Pancreas (tissue), 10 donors: ENCODE results near the gene ORC1. TPM values are rescaled to one million over a fixed set of nuclear protein-coding genes. Genes with fewer than 3 reads are reported as not detected.

Experiments used
- ATAC-seq, 4 donors: fragments of 200-7000 bp; cut with Tn5 transposase; one replicate each; pipeline versions ENCODE4 v1.8.0 to v1.9.1; 2020; ENCODE audit warnings: mild to moderate bottlenecking in 4 of 4, moderate library complexity in 4 of 4
- DNase-seq, 6 donors: peaks; one replicate each; pipeline ENCODE4 v3.0.0-alpha.2; 2020
- FAIRE-seq: peaks from 2 replicates; lab custom pipeline; 2012; peaks lifted over from hg19 to GRCh38; lab: Jason Lieb, UNC
- H3K27ac ChIP-seq, 4 donors: fragments of 200-600 bp; sonication (generic); 1 replicate in 3 of 4; 2 replicates in 1 of 4; pipeline versions ENCODE4 v1.5.0 to v1.8.0; 2020
- H3K27me3 ChIP-seq, 4 donors: fragments of 200-600 bp; one replicate each; pipeline ENCODE4 v1.8.0; 2021
- H3K36me3 ChIP-seq, 3 donors: fragments of 200-600 bp; sonication (generic) in 1 of 3; one replicate each; pipeline versions ENCODE4 v1.5.0 to v1.8.0; 2020 to 2021
- H3K4me1 ChIP-seq, 3 donors: fragments of 200-600 bp; one replicate each; pipeline ENCODE4 v1.8.0; 2021
- H3K4me3 ChIP-seq, 4 donors: fragments of 200-600 bp; sonication (generic) in 2 of 4; one replicate each; pipeline versions ENCODE4 v1.5.0 to v1.8.0; 2020 to 2021
- H3K9me3 ChIP-seq, 4 donors: fragments of 200-600 bp; one replicate each; pipeline ENCODE4 v1.8.0; 2021
- CTCF ChIP-seq, 4 donors: fragments of 200-600 bp; sonication (generic) in 3 of 4; IDR thresholded peaks; one replicate each; pipeline versions ENCODE4 v1.5.0 to v1.8.0; 2021; ENCODE audit warnings: antibody characterized with exemption in 4 of 4
- WGBS, 2 donors: extraction: QIAGEN DNeasy Blood & Tissue Kit; methylation state at CpG; one replicate each; pipeline ENCODE4 v1.1.7; 2013; 5-methylcytosine and 5-hydroxymethylcytosine counted together
- intact Hi-C, 3 donors: fragments of 100-400 bp; cut with DNase I; formaldehyde crosslinking; loops; one replicate each; pipeline versions ENCODE4 v1.11.1 to v1.14.2; 2022
- polyA plus RNA-seq, 2 donors: library from polyadenylated mRNA; stranded (reverse); fragments of 200-250 nt; gene quantifications; one replicate each; pipeline ENCODE4 v1.2.3, GENCODE V29; 2013
- total RNA-seq, 6 donors: library from RNA; stranded (reverse); fragmentation: NEBNext Ultra II Directional in 4 of 6; extraction: Animal tissue kit (Norgen Biotek cat#: 25700) in 4 of 6; gene quantifications; one replicate each; pipeline versions ENCODE4 v1.2.1 to v1.2.4, GENCODE V29; 2021 to 2023
- donor health status: healthy with polysubstance abuse.
- donor health status: DM: no; HTN: no; CAD: no; lungs with moderate emphysema.
- donor health status: DM: no; HTN: no; CAD: no.
- donor health status: control.
- donor health status: control.
- donor health status: Bipolar disorder and iron deficiency.
- donor health status: DM: yes; HTN: yes; CAD: no.
- donor health status: DM: no; HTN: no; CAD: no.
- donor health status: DM: no; HTN: no; CAD: no.
- donor health status: DM: yes; HTN: yes; CAD: no.

The ORC1 gene
- total and polyA plus RNA-seq, 8 donors, result 0.09 to 0.68 (median 0.30) TPM

DNA sequence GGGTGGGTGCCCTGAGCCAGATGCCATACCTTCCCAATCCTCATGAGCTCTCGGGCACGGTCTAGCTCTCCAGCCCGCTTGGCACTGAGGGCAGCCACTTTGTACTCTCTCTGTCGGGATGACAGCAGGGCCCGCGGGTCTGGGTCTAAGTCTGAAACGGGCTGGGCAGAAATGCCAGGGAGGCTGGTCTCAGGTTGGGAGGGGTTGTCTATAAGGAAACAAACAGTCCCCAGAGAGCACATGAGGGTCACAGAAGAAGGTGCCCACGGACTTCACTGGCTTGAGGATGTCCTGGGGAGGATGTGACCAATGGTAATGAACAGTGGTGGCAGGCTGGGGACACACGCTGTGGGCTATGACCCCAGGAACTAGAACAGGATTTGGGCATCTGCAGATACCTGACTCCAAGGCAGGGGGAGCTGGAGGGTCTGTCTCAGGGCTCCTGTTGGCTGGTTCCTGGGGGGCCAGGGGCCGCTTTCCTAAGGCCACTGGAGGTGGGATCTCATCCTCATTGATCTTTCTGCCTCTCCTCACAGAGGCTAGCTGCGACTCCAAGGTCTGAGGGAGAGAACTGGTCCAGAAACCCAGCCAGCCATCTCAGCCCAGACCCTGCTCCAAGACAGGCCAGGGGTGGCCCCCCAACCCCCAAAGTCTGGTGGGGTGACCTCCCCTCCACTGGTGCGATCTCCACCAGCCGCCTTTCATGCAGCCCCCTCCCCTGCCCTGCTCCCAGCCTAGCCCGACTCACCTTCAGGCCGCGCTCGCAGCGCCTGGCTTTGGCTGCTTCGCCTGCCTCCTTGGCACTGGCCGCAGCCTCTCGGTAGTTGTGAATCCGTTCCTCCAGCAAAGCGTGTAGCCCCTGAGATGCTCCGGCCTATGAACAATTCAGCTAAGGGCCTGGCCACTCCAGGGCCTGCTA is 44.3 kb downstream of the ORC1 start:
- 93 to 96% methylated on average over 23 to 24 of the region's 24 CpGs for WGBS, 2 donors
- no peak for TF ChIP-seq CTCF (IDR thresholded peaks at IDR 0.05)
- peaks cover 0 to 9% (median 0%) of the 10 kb centered on the region in 3 donors for H3K4me1 ChIP-seq
- no peaks in the 10 kb centered on the region for H3K27me3 ChIP-seq
- H3K9me3 ChIP-seq, result no peaks in the 10 kb centered on the region
- intact Hi-C loops, result no loop called here
- DNase-seq (no peak), FAIRE-seq (no peak), ATAC-seq (no peak)
- H3K36me3 ChIP-seq, result peaks cover 18 to 74% (median 53%) of the 10 kb centered on the region in 3 donors
- no peak overlapping the region for H3K4me3 ChIP-seq
- H3K27ac ChIP-seq, result no peak overlapping the region

GRCh38 chr1:52358851-52359497 is 45.2 kb downstream of the ORC1 start:
- Histone ChIP-seq H3K4me3 (no peak overlapping the region), H3K36me3 (peaks cover 18 to 83% (median 53%) of the 10 kb centered on the region in 3 donors), H3K27me3 (no peaks in the 10 kb centered on the region), H3K27ac (no peak overlapping the region), H3K4me1 (no peaks in the 10 kb centered on the region), H3K9me3 (no peaks in the 10 kb centered on the region)
- no peak for DNase-seq
- no peak for ATAC-seq
- WGBS, 2 donors, result 95 to 96% methylated on average over 18 of the region's 18 CpGs
- no peak for TF ChIP-seq CTCF (IDR thresholded peaks at IDR 0.05)
- intact Hi-C loops, result no loop called here
- no peak for FAIRE-seq

DNA sequence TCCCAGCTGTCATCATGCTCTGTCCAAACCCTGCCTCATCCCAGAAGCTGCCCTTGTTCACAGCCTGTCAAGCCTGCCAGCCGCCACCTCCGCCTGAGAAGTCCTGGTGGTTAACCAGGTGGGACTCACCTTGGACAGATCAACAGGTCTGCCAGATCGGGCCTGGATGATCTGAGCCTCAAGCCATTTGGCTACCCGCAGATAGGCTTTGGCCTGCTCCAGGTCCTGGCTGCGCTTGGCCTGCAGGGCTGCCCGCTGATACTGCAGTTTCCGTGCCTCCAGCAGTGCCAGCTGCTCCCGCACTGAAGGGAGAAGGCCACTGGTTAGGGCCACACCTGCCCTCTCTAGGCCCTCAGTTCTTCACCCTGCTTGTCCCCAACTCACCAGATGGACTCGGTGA is 46.8 kb downstream of the ORC1 start:
- 92 to 94% methylated on average over 9 of the region's 9 CpGs for WGBS, 2 donors
- no peak overlapping the region for H3K27ac ChIP-seq
- no peak for TF ChIP-seq CTCF (IDR thresholded peaks at IDR 0.05)
- intact Hi-C loops, result no loop called here
- H3K27me3 ChIP-seq, result no peaks in the 10 kb centered on the region
- peaks cover 18 to 96% (median 53%) of the 10 kb centered on the region in 3 donors for H3K36me3 ChIP-seq
- FAIRE-seq, result no peak
- no peaks in the 10 kb centered on the region for H3K9me3 ChIP-seq
- no peak overlapping the region for H3K4me3 ChIP-seq
- DNase-seq, result peak in 1 of 6 donors; percentile 11
- ATAC-seq, result no peak
- H3K4me1 ChIP-seq, result no peaks in the 10 kb centered on the region

DNA sequence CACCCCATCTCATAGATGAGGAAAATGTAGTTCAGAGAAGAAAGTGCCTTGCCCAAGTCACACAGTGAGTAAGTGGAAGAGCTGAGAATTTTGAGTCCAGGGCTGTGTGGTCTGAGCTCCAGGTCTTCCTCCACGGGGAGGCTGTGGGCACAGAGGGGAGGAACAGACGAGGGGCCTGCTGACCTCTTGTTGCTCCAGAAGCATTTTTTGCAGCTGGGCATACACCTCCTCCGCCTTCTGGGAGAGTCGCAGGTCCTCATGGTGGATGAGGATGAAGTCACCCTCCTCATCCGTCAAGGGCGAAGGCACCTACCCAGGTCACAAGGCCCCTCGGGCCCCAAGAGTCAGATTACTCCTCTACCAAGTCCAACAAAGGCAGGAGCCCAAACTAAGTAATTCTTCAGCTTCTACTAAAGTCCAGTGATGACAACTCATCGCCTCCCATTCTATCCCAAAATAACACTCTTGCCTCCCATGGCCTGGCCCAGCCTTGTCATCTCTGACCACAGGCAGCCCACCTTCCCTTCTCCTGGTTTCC is 47.3 kb downstream of the ORC1 start:
- Histone ChIP-seq H3K27ac (no peak overlapping the region), H3K4me1 (no peaks in the 10 kb centered on the region), H3K27me3 (no peaks in the 10 kb centered on the region), H3K36me3 (peaks cover 18 to 91% (median 53%) of the 10 kb centered on the region in 3 donors), H3K9me3 (no peaks in the 10 kb centered on the region), H3K4me3 (no peak overlapping the region)
- no peak for DNase-seq
- no peak for TF ChIP-seq CTCF (IDR thresholded peaks at IDR 0.05)
- 92 to 95% methylated on average over 8 of the region's 8 CpGs for WGBS, 2 donors
- no peak for ATAC-seq
- no peak for FAIRE-seq
- intact Hi-C loops, result no loop called here
